Mucosa of gallbladder (tissue), 1 donor: ENCODE measurements around the gene FAM43A. TPM values are rescaled to one million over a fixed set of nuclear protein-coding genes. Genes with fewer than 3 reads are reported as not detected.

Experiments used
- DNase-seq: peaks from one replicate; pipeline ENCODE4 v3.0.0-alpha.2; 2020; ENCODE audit warnings: low spot score
- total RNA-seq: library from RNA; stranded (reverse); gene quantifications from one replicate; pipeline ENCODE4 v1.2.1, GENCODE V29; 2021
- donor health status: DM: no; HTN: no; CAD: no.

The FAM43A gene
- total RNA-seq, 1 donor from 2014 or later, result 8.9 TPM

- DNase-seq, result no peak
Observed at GRCh38 chr3:194707147-194707540, 21.5 kb downstream of the FAM43A start.

GRCh38 chr3:194711286-194711685, 25.6 kb downstream of the FAM43A start:
- DNase-seq, result no peak

- DNase-seq, result no peak
Observed at GRCh38 chr3:194711913-194712312, 26.2 kb downstream of the FAM43A start.

- DNase-seq, result no peak
Observed at GRCh38 chr3:194713299-194714136, 27.8 kb downstream of the FAM43A start.

- DNase-seq, result no peak
Observed at GRCh38 chr3:194714137-194714455, 28.4 kb downstream of the FAM43A start.

GRCh38 chr3:194714564-194714963, 28.9 kb downstream of the FAM43A start:
- DNase-seq, result no peak

GRCh38 chr3:194715022-194715800, 29.5 kb downstream of the FAM43A start:
- no peak for DNase-seq

- DNase-seq, result no peak
Observed at GRCh38 chr3:194718079-194718478, 32.4 kb downstream of the FAM43A start.

- no peak for DNase-seq
Observed at GRCh38 chr3:194720048-194720447, 34.4 kb downstream of the FAM43A start.

- DNase-seq, result no peak
Observed at GRCh38 chr3:194723846-194724618, 38.3 kb downstream of the FAM43A start.

- no peak for DNase-seq
Observed at GRCh38 chr3:194725346-194725745, 39.7 kb downstream of the FAM43A start.

GRCh38 chr3:194727435-194728128, 41.9 kb downstream of the FAM43A start:
- no peak for DNase-seq

GRCh38 chr3:194728986-194729385, 43.3 kb downstream of the FAM43A start:
- DNase-seq, result no peak

- DNase-seq, result peak; percentile 55
Observed at GRCh38 chr3:194730365-194730764, 44.7 kb downstream of the FAM43A start.

GRCh38 chr3:194731506-194732073, 45.9 kb downstream of the FAM43A start:
- DNase-seq, result no peak

- DNase-seq, result no peak
Observed at GRCh38 chr3:194732617-194733016, 46.9 kb downstream of the FAM43A start.

- DNase-seq, result no peak
Observed at GRCh38 chr3:194736277-194736895, 50.7 kb downstream of the FAM43A start.

- no peak for DNase-seq
Observed at GRCh38 chr3:194736896-194737600, 51.4 kb downstream of the FAM43A start.
